Smooth muscle cell (in vitro differentiated cells): ENCODE results near the gene ENPP4. TPM values are rescaled to one million over a fixed set of nuclear protein-coding genes. Genes with fewer than 3 reads are reported as not detected.
"Not testable (repeated sequence)": the region's sequence is repeated elsewhere in the genome, so short reads cannot be mapped to it uniquely, and the experiment has no call there.

Experiments
- DNase-seq: peaks from one replicate; lab custom pipeline; 2025; ENCODE audit not compliant: unreplicated experiment; lab: John Stamatoyannopoulos, UW
- H2AFZ ChIP-seq: fragments of 200-600 bp; sonication (generic); 2 replicates; pipeline ENCODE4 v1.6.0; 2016; ENCODE audit warnings: antibody characterized with exemption, low read depth, mild to moderate bottlenecking
- H3F3A ChIP-seq: fragments of 200-600 bp; sonication (generic); 2 replicates; pipeline ENCODE4 v1.6.0; 2017; ENCODE audit warnings: antibody characterized with exemption, low read depth
- H3K27ac ChIP-seq: fragments of 200-600 bp; sonication (generic); 2 replicates; pipeline ENCODE4 v1.5.1; 2016; ENCODE audit warnings: low read depth, mild to moderate bottlenecking
- H3K27me3 ChIP-seq: fragments of 200-600 bp; sonication (generic); 2 replicates; pipeline ENCODE4 v1.6.1; 2016; ENCODE audit warnings: low read depth, mild to moderate bottlenecking
- H3K36me3 ChIP-seq: fragments of 200-600 bp; sonication (generic); 2 replicates; pipeline ENCODE4 v1.5.1; 2016; ENCODE audit warnings: low read depth
- H3K4me1 ChIP-seq: fragments of 200-600 bp; sonication (generic); 2 replicates; pipeline ENCODE4 v1.5.1; 2016; ENCODE audit warnings: low read depth
- H3K4me2 ChIP-seq: fragments of 200-600 bp; sonication (generic); 2 replicates; pipeline ENCODE4 v1.6.0; 2016; ENCODE audit warnings: mild to moderate bottlenecking
- H3K4me3 ChIP-seq: fragments of 200-600 bp; sonication (generic); 2 replicates; pipeline ENCODE4 v1.5.1; 2016; ENCODE audit warnings: mild to moderate bottlenecking
- H3K79me2 ChIP-seq: fragments of 200-600 bp; sonication (generic); 2 replicates; pipeline ENCODE4 v1.6.0; 2016; ENCODE audit warnings: low read depth, mild to moderate bottlenecking
- H3K9ac ChIP-seq: fragments of 200-600 bp; sonication (generic); 2 replicates; pipeline ENCODE4 v1.6.0; 2016; ENCODE audit warnings: low read depth
- H3K9me3 ChIP-seq: fragments of 200-600 bp; sonication (generic); replicated peaks from 2 replicates; pipeline ENCODE4 v1.5.1; 2016; ENCODE audit warnings: low read depth
- H4K20me1 ChIP-seq: fragments of 200-600 bp; sonication (generic); 2 replicates; pipeline ENCODE4 v1.6.0; 2016; ENCODE audit warnings: low read depth
- WGBS: methylation state at CpG from one replicate; pipeline ENCODE4 v1.1.7; 2016; ENCODE audit warnings: low lambda C conversion rate; 5-methylcytosine and 5-hydroxymethylcytosine counted together
- polyA plus RNA-seq: library from polyadenylated mRNA; unstranded; fragments of >200 nt; fragmentation: Nextera tagmentation; extraction: Ambion mirVana; gene quantifications from 2 replicates; pipeline ENCODE4 v1.2.1, GENCODE V29; 2016
- total RNA-seq: library from RNA; depleted of rRNA; stranded (reverse); fragments of >200 nt; gene quantifications from 2 replicates; pipeline ENCODE4 v1.2.3, GENCODE V29; 2014
- TF ChIP-seq, protein P1 (sequence below): fragments of 200-600 bp; sonication (generic); IDR thresholded peaks from 2 replicates; pipeline ENCODE4 v1.5.1; 2017; ENCODE audit warnings: borderline replicate concordance, mild to moderate bottlenecking, antibody characterized with exemption; ENCODE audit not compliant: insufficient read depth, poor library complexity, severe bottlenecking

Gene ENPP4
- total and polyA plus RNA-seq, 2 experiments from 2014 or later: 0.31 to 1.6 TPM

GRCh38 chr6:46129291-46129628 lies 529 bp upstream of the ENPP4 start:
- peak overlapping the region; percentile 70 for H3K4me3 ChIP-seq
- no peak overlapping the region for H3K27ac ChIP-seq

GRCh38 chr6:46130666-46131065 lies 877 bp downstream of the ENPP4 start:
- Histone ChIP-seq H3K27me3 (peaks cover 51% of the 10 kb centered on the region), H3K79me2 (no peaks in the 10 kb centered on the region), H3K9ac (no peak overlapping the region), H4K20me1 (no peaks in the 10 kb centered on the region), H3K36me3 (no peaks in the 10 kb centered on the region), H3F3A (no peaks in the 10 kb centered on the region), H3K4me3 (peak overlapping the region; percentile 70), H3K9me3 (no peaks in the 10 kb centered on the region), H3K27ac (no peak overlapping the region), H3K4me1 (peaks cover 5% of the 10 kb centered on the region), H3K4me2 (peak overlapping the region; percentile 93), H2AFZ (no peak overlapping the region)
- TF ChIP-seq, protein P1, sequence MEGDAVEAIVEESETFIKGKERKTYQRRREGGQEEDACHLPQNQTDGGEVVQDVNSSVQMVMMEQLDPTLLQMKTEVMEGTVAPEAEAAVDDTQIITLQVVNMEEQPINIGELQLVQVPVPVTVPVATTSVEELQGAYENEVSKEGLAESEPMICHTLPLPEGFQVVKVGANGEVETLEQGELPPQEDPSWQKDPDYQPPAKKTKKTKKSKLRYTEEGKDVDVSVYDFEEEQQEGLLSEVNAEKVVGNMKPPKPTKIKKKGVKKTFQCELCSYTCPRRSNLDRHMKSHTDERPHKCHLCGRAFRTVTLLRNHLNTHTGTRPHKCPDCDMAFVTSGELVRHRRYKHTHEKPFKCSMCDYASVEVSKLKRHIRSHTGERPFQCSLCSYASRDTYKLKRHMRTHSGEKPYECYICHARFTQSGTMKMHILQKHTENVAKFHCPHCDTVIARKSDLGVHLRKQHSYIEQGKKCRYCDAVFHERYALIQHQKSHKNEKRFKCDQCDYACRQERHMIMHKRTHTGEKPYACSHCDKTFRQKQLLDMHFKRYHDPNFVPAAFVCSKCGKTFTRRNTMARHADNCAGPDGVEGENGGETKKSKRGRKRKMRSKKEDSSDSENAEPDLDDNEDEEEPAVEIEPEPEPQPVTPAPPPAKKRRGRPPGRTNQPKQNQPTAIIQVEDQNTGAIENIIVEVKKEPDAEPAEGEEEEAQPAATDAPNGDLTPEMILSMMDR: no peak
- WGBS: 70% methylated on average over 4 of the region's 4 CpGs
- no peak for DNase-seq

More at GRCh38 chr6:46129291-46129628, 529 bp upstream of the ENPP4 start:
- Histone ChIP-seq H3K79me2 (no peaks in the 10 kb centered on the region), H2AFZ (no peak overlapping the region), H3F3A (no peaks in the 10 kb centered on the region), H3K9me3 (no peaks in the 10 kb centered on the region), H4K20me1 (no peaks in the 10 kb centered on the region), H3K36me3 (no peaks in the 10 kb centered on the region), H3K4me2 (peak overlapping the region; percentile 93), H3K4me1 (peaks cover 5% of the 10 kb centered on the region), H3K9ac (no peak overlapping the region), H3K27me3 (peaks cover 50% of the 10 kb centered on the region)
- TF ChIP-seq, protein P1: no peak
- 15% methylated on average over 10 of the region's 10 CpGs for whole genome bisulfite sequencing
- DNase-seq: no peak

DNA sequence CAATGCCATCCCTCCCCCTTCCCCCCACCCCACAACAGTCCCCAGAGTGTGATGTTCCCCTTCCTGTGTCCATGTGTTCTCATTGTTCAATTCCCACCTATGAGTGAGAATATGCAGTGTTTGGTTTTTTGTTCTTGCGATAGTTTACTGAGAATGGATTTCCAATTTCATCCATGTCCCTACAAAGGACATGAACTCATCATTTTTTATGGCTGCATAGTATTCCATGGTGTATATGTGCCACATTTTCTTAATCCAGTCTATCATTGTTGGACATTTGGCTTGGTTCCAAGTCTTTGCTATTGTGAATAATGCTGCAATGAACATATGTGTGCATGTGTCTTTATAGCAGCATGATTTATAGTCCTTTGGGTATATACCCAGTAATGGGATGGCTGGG lies 1.5 kb downstream of the ENPP4 start:
- H3K79me2 ChIP-seq, H3K36me3 ChIP-seq, H4K20me1 ChIP-seq, H3K9ac ChIP-seq, H3K4me1 ChIP-seq, H3K4me3 ChIP-seq, H3K9me3 ChIP-seq, H3K4me2 ChIP-seq, DNase-seq, H2AFZ ChIP-seq, H3F3A ChIP-seq, H3K27ac ChIP-seq: not testable (repeated sequence)
- WGBS: 92% methylated on average over 1 of the region's 1 CpG
- H3K27me3 ChIP-seq: peaks cover 51% of the 10 kb centered on the region

DNA sequence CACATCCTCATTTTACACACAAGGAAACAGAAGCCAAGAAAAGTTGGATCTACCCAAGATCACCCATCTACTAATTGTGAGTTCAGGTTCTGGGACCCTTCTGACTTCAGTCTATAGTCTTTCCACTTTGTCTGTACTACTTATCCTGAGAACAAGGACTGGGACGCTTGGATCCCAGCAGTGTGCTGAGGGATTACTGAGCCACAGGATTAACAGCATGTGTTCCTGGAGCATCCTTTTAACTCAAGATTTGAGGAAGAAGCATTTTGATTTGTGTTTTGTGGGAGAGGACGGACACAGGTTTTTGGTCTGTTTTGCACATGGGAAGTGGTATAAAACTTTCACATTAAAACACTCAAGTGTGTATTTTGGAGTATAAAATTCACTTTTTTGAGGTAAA lies 4.4 kb downstream of the ENPP4 start:
- Histone ChIP-seq H3K27me3 (peaks cover 43% of the 10 kb centered on the region), H3K4me2 (no peak overlapping the region), H2AFZ (no peak overlapping the region), H3K36me3 (no peaks in the 10 kb centered on the region), H4K20me1 (no peaks in the 10 kb centered on the region), H3K27ac (no peak overlapping the region), H3K79me2 (no peaks in the 10 kb centered on the region), H3K9me3 (no peaks in the 10 kb centered on the region), H3K9ac (no peak overlapping the region), H3K4me3 (no peak overlapping the region), H3K4me1 (peaks cover under 1% of the 10 kb centered on the region), H3F3A (no peaks in the 10 kb centered on the region)
- TF ChIP-seq, protein P1: no peak
- 80% methylated on average over 2 of the region's 2 CpGs for WGBS
- DNase-seq: no peak
